IPS-18a (cell line): Measurements from ENCODE around the gene TMEM161B.
"Not testable (repeated sequence)": the region's sequence is repeated elsewhere in the genome, so short reads cannot be mapped to it uniquely, and the experiment has no call there.

Experiments
- H3K27ac ChIP-seq: one replicate; pipeline ENCODE4 v1.5.1; 2013; ENCODE audit warnings: low read length
- H3K27me3 ChIP-seq: one replicate; pipeline ENCODE4 v1.6.1; 2013; ENCODE audit warnings: mild to moderate bottlenecking, low read length; ENCODE audit not compliant: control insufficient read depth, insufficient read depth
- H3K36me3 ChIP-seq: one replicate; pipeline ENCODE4 v1.6.1; 2013; ENCODE audit warnings: low read depth, low read length; ENCODE audit not compliant: control insufficient read depth
- H3K4me1 ChIP-seq: one replicate; pipeline ENCODE4 v1.6.1; 2013; ENCODE audit warnings: low read depth, low read length; ENCODE audit not compliant: control insufficient read depth
- H3K4me3 ChIP-seq: one replicate; pipeline ENCODE4 v1.5.1; 2013; ENCODE audit warnings: low read length
- H3K9ac ChIP-seq: one replicate; pipeline ENCODE4 v1.6.1; 2013; ENCODE audit warnings: mild to moderate bottlenecking, low read length, moderate library complexity
- H3K9me3 ChIP-seq: one replicate; pipeline ENCODE4 v1.6.1; 2013; ENCODE audit warnings: low read depth, low read length; ENCODE audit not compliant: control insufficient read depth

The TMEM161B gene

GRCh38 chr5:88248743-88249540, 19.7 kb downstream of the TMEM161B start:
- peaks cover 53% of the 10 kb centered on the region for H3K4me1 ChIP-seq
- H3K4me3 ChIP-seq = no peak overlapping the region
- no peak overlapping the region for H3K9ac ChIP-seq
- H3K27me3 ChIP-seq = no peaks in the 10 kb centered on the region
- no peaks in the 10 kb centered on the region for H3K36me3 ChIP-seq
- no peaks in the 10 kb centered on the region for H3K9me3 ChIP-seq
- H3K27ac ChIP-seq = no peak overlapping the region

- H3K9me3 ChIP-seq = no peaks in the 10 kb centered on the region
- no peaks in the 10 kb centered on the region for H3K27me3 ChIP-seq
- H3K4me1 ChIP-seq = peaks cover 58% of the 10 kb centered on the region
- no peak overlapping the region for H3K9ac ChIP-seq
- H3K36me3 ChIP-seq = no peaks in the 10 kb centered on the region
- H3K4me3 ChIP-seq = no peak overlapping the region
- no peak overlapping the region for H3K27ac ChIP-seq
These were observed 20.6 kb downstream of the TMEM161B start for GRCh38 chr5:88248094-88248493.

- H3K27ac ChIP-seq = peak overlapping the region; percentile 39
- H3K9me3 ChIP-seq = no peaks in the 10 kb centered on the region
- H3K36me3 ChIP-seq = no peaks in the 10 kb centered on the region
- H3K4me3 ChIP-seq = no peak overlapping the region
- no peak overlapping the region for H3K9ac ChIP-seq
- no peaks in the 10 kb centered on the region for H3K27me3 ChIP-seq
- peaks cover 64% of the 10 kb centered on the region for H3K4me1 ChIP-seq
These were observed 22.8 kb downstream of the TMEM161B start for GRCh38 chr5:88245893-88246244.

DNA sequence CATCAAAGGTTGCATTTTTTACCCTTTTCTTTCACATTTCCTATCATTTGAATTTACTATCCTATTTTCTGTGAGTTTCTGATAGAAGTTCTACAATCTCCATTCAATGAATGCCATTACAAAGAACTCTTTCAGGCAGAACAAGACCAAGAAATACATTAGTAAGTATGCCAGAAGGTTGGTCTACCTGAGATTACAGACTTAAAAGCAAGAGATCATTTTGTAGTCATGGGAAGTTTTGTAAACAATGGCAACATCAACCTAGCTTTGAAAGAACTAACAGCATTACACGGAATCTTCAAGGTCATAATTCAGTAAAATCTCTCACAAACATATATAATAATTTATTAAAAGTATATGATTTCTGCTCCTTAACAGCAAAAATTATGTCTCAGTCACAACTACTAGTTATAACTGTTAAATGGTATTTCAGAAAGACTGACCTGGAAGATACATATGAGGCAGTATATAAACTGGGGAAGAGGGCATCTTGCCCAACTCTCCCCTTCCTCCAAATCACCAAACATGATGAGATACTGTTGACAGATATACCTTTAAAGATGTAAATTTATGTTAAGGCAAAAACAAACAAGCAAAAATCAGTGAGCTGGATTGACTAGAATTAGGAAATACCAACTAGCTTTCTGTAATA, 23.3 kb downstream of the TMEM161B start:
- H3K36me3 ChIP-seq = no peaks in the 10 kb centered on the region
- peak overlapping the region; percentile 37 for H3K4me3 ChIP-seq
- no peaks in the 10 kb centered on the region for H3K27me3 ChIP-seq
- H3K4me1 ChIP-seq = peaks cover 64% of the 10 kb centered on the region
- peak overlapping the region; percentile 39 for H3K27ac ChIP-seq
- H3K9me3 ChIP-seq = no peaks in the 10 kb centered on the region
- H3K9ac ChIP-seq = no peak overlapping the region

- no peaks in the 10 kb centered on the region for H3K27me3 ChIP-seq
- peak overlapping the region; percentile 37 for H3K4me3 ChIP-seq
- no peak overlapping the region for H3K9ac ChIP-seq
- no peaks in the 10 kb centered on the region for H3K9me3 ChIP-seq
- no peak overlapping the region for H3K27ac ChIP-seq
- no peaks in the 10 kb centered on the region for H3K36me3 ChIP-seq
- peaks cover 64% of the 10 kb centered on the region for H3K4me1 ChIP-seq
These were observed 24.0 kb downstream of the TMEM161B start for GRCh38 chr5:88244686-88245085.

GRCh38 chr5:88243493-88243892, 25.2 kb downstream of the TMEM161B start:
- not testable (repeated sequence) for H3K27me3 ChIP-seq, H3K9me3 ChIP-seq, H3K4me3 ChIP-seq, H3K27ac ChIP-seq, H3K36me3 ChIP-seq, H3K9ac ChIP-seq
- peaks cover 57% of the 10 kb centered on the region for H3K4me1 ChIP-seq

GRCh38 chr5:88238732-88239131, 29.9 kb downstream of the TMEM161B start:
- Histone ChIP-seq H3K36me3 (no peaks in the 10 kb centered on the region), H3K4me3 (no peak overlapping the region), H3K27ac (no peak overlapping the region), H3K9me3 (no peaks in the 10 kb centered on the region), H3K27me3 (no peaks in the 10 kb centered on the region), H3K9ac (no peak overlapping the region), H3K4me1 (peaks cover 31% of the 10 kb centered on the region)

GRCh38 chr5:88236866-88237642, 31.6 kb downstream of the TMEM161B start:
- H3K9me3 ChIP-seq = no peaks in the 10 kb centered on the region
- H3K27ac ChIP-seq = no peak overlapping the region
- peaks cover 22% of the 10 kb centered on the region for H3K4me1 ChIP-seq
- no peaks in the 10 kb centered on the region for H3K27me3 ChIP-seq
- no peaks in the 10 kb centered on the region for H3K36me3 ChIP-seq
- H3K4me3 ChIP-seq = no peak overlapping the region
- no peak overlapping the region for H3K9ac ChIP-seq

- no peaks in the 10 kb centered on the region for H3K27me3 ChIP-seq
- H3K9ac ChIP-seq = no peak overlapping the region
- no peaks in the 10 kb centered on the region for H3K36me3 ChIP-seq
- H3K4me3 ChIP-seq = no peak overlapping the region
- peaks cover 15% of the 10 kb centered on the region for H3K4me1 ChIP-seq
- no peak overlapping the region for H3K27ac ChIP-seq
- H3K9me3 ChIP-seq = no peaks in the 10 kb centered on the region
These were observed 32.8 kb downstream of the TMEM161B start for GRCh38 chr5:88235828-88236227.

- Histone ChIP-seq H3K9ac (no peak overlapping the region), H3K27ac (no peak overlapping the region), H3K4me1 (peaks cover 20% of the 10 kb centered on the region), H3K9me3 (no peaks in the 10 kb centered on the region), H3K4me3 (no peak overlapping the region), H3K36me3 (no peaks in the 10 kb centered on the region), H3K27me3 (no peaks in the 10 kb centered on the region)
These were observed 33.3 kb downstream of the TMEM161B start for GRCh38 chr5:88235346-88235745.

DNA sequence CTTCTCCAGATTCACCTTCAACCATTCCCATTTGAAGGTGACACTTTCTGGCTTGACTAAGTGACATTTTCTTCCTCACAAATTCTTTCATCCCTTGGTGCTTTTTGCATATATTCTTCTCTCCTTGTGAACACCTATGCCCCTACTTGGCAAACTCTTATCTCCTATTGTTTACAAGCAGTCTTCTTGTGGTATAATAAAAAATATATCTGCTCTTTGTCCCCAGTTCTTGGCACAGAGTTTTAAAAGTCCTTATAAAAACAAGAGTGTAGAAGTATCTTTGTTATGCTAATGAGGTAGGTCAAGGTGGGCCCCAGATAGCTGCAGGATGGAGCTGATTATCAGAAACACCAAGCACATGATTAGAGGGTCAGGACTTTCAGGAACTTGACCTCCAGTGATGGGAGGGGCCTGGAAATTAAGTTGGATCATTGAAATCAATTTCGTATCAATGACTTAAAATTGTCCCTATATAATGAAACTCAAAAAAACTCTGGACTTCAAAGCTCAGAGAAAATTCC, 38.0 kb downstream of the TMEM161B start:
- H3K27ac ChIP-seq = no peak overlapping the region
- no peaks in the 10 kb centered on the region for H3K36me3 ChIP-seq
- no peaks in the 10 kb centered on the region for H3K9me3 ChIP-seq

More for the DNA sequence above, 38.0 kb downstream of the TMEM161B start:
- Histone ChIP-seq H3K4me3 (no peak overlapping the region), H3K27me3 (no peaks in the 10 kb centered on the region), H3K4me1 (peaks cover 11% of the 10 kb centered on the region), H3K9ac (no peak overlapping the region)
